Measurements from ENCODE around the gene TBK1.

DNA sequence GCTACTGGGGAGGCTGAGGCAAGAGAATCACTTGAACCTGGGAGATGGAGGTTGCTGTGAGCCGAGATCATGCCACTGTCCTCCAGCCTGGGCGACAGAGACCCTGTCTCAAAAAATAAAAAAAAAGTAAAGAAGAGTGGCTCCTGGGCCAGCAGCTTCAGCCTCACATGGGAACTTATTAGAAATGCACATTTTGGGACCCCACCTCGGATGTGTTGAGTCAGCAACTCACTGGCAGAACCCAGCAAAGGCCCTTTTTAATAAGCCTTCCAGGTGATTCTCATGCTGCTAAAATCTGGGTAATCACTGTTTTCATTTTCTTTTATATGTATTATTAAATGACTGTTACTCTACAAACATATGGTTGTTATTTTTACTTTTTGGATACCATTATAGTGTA is 41.6 kb downstream of the TBK1 start:
- TF ChIP-seq, protein P1, sequence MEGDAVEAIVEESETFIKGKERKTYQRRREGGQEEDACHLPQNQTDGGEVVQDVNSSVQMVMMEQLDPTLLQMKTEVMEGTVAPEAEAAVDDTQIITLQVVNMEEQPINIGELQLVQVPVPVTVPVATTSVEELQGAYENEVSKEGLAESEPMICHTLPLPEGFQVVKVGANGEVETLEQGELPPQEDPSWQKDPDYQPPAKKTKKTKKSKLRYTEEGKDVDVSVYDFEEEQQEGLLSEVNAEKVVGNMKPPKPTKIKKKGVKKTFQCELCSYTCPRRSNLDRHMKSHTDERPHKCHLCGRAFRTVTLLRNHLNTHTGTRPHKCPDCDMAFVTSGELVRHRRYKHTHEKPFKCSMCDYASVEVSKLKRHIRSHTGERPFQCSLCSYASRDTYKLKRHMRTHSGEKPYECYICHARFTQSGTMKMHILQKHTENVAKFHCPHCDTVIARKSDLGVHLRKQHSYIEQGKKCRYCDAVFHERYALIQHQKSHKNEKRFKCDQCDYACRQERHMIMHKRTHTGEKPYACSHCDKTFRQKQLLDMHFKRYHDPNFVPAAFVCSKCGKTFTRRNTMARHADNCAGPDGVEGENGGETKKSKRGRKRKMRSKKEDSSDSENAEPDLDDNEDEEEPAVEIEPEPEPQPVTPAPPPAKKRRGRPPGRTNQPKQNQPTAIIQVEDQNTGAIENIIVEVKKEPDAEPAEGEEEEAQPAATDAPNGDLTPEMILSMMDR (IDR thresholded peaks at IDR 0.05; ENCODE audit: borderline replicate concordance, extremely low read depth, low read length, poor library complexity, severe bottlenecking): no peak
- no peak for TF ChIP-seq EZH2 (IDR thresholded peaks at IDR 0.05; ENCODE audit: borderline replicate concordance, low read depth, low read length, severe bottlenecking)
